Measurements from ENCODE around the gene INHBC. TPM values are rescaled to one million over a fixed set of nuclear protein-coding genes. Genes with fewer than 3 reads are reported as not detected.

The INHBC gene
- total RNA-seq, 2 donors from 2014 or later = not detected

GRCh38 chr12:57430112-57430930 is 4.3 kb upstream of the INHBC start:
- no peaks in the 10 kb centered on the region for H3K27me3 ChIP-seq (replicated peaks; ENCODE audit: insufficient read depth)
- H3K9me3 ChIP-seq = no peaks in the 10 kb centered on the region
- peaks cover 3 to 14% of the 10 kb centered on the region in 2 donors for H3K4me1 ChIP-seq (ENCODE audit: control insufficient read depth in 1 of 2, low read depth in 2 of 2)
- ATAC-seq (ENCODE audit: insufficient number of reproducible peaks, low FRiP score, low read depth) (peak; percentile 23), DNase-seq (ENCODE audit: low spot score) (no peak)
- TF ChIP-seq CTCF (IDR thresholded peaks at IDR 0.05) = no peak
- H3K36me3 ChIP-seq = no peaks in the 10 kb centered on the region
- peak overlapping the region; percentile 91 for H3K27ac ChIP-seq
- peak overlapping the region; percentile 78 for H3K4me3 ChIP-seq

- Histone ChIP-seq H3K4me1 (ENCODE audit: control insufficient read depth in 1 of 2, low read depth in 2 of 2) (peaks cover 3 to 14% of the 10 kb centered on the region in 2 donors), H3K9me3 (no peaks in the 10 kb centered on the region), H3K36me3 (no peaks in the 10 kb centered on the region), H3K27me3 (replicated peaks; ENCODE audit: insufficient read depth) (no peaks in the 10 kb centered on the region), H3K4me3 (peak within 1 kb of the TSS; percentile 78), H3K27ac (peak within 1 kb of the TSS; percentile 91)
- ATAC-seq (ENCODE audit: insufficient number of reproducible peaks, low FRiP score, low read depth) (peak; percentile 96), DNase-seq (ENCODE audit: low spot score) (peak; percentile 75)
- no peak for TF ChIP-seq CTCF (IDR thresholded peaks at IDR 0.05)
Measured at GRCh38 chr12:57430931-57431566, 3.5 kb upstream of the INHBC start, which contains the start of gene R3HDM2. Gene R3HDM2, minus strand, starts transcription at chr12:57431043. Its CDS starts 120,615 bp downstream, at chr12:57310428.

GRCh38 chr12:57431654-57432188 is 2.9 kb upstream of the INHBC start:
- no peaks in the 10 kb centered on the region for H3K9me3 ChIP-seq
- peak overlapping the region; percentile 78 for H3K4me3 ChIP-seq
- peak overlapping the region; percentile 91 for H3K27ac ChIP-seq
- peaks cover 3 to 14% of the 10 kb centered on the region in 2 donors for H3K4me1 ChIP-seq (ENCODE audit: control insufficient read depth in 1 of 2, low read depth in 2 of 2)
- H3K27me3 ChIP-seq (replicated peaks; ENCODE audit: insufficient read depth) = no peaks in the 10 kb centered on the region
- no peak for TF ChIP-seq CTCF (IDR thresholded peaks at IDR 0.05)
- no peak for DNase-seq (ENCODE audit: low spot score)
- no peaks in the 10 kb centered on the region for H3K36me3 ChIP-seq
- no peak for ATAC-seq (ENCODE audit: insufficient number of reproducible peaks, low FRiP score, low read depth)

- ATAC-seq (ENCODE audit: insufficient number of reproducible peaks, low FRiP score, low read depth) = no peak
- no peak for TF ChIP-seq CTCF (IDR thresholded peaks at IDR 0.05)
- Histone ChIP-seq H3K36me3 (no peaks in the 10 kb centered on the region), H3K27me3 (replicated peaks; ENCODE audit: insufficient read depth) (no peaks in the 10 kb centered on the region), H3K4me1 (ENCODE audit: control insufficient read depth in 1 of 2, low read depth in 2 of 2) (peaks cover 3 to 14% of the 10 kb centered on the region in 2 donors), H3K4me3 (no peak overlapping the region), H3K9me3 (no peaks in the 10 kb centered on the region), H3K27ac (no peak overlapping the region)
- DNase-seq (ENCODE audit: low spot score) = no peak
Measured at GRCh38 chr12:57433370-57433769, 1.2 kb upstream of the INHBC start.

GRCh38 chr12:57435293-57435692 is 709 bp downstream of the INHBC start:
- no peak overlapping the region for H3K4me3 ChIP-seq
- DNase-seq (ENCODE audit: low spot score) = no peak
- TF ChIP-seq CTCF (IDR thresholded peaks at IDR 0.05) = no peak
- H3K9me3 ChIP-seq = no peaks in the 10 kb centered on the region
- no peaks in the 10 kb centered on the region for H3K36me3 ChIP-seq
- no peaks in the 10 kb centered on the region for H3K27me3 ChIP-seq (replicated peaks; ENCODE audit: insufficient read depth)
- H3K27ac ChIP-seq = no peak overlapping the region
- H3K4me1 ChIP-seq (ENCODE audit: control insufficient read depth in 1 of 2, low read depth in 2 of 2) = peaks cover 0 to 10% of the 10 kb centered on the region in 2 donors
- ATAC-seq (ENCODE audit: insufficient number of reproducible peaks, low FRiP score, low read depth) = no peak
